Activated CD4-positive, alpha-beta T cell treated with anti-CD3 and anti-CD28 coated beads, Interleukin-2, Interleukin-6, amounts not matched to agents 100 ng/mL and 50 ng/mL, durations not matched to agents 16 hours and 8 hours (primary cell): ENCODE results near the gene ASXL1.

ENCODE experiments used
- DNase-seq: peaks from one replicate; pipeline ENCODE4 v3.0.0-alpha.2; 2020

The ASXL1 gene

GRCh38 chr20:32468313-32468640 is 110.1 kb downstream of the ASXL1 start:
- DNase-seq: no peak

GRCh38 chr20:32468860-32469259 is 110.7 kb downstream of the ASXL1 start:
- DNase-seq: no peak

GRCh38 chr20:32470025-32470861 is 112.1 kb downstream of the ASXL1 start:
- peak; percentile 28 for DNase-seq

- no peak for DNase-seq
Observed at GRCh38 chr20:32470940-32471339, 112.8 kb downstream of the ASXL1 start.

DNA sequence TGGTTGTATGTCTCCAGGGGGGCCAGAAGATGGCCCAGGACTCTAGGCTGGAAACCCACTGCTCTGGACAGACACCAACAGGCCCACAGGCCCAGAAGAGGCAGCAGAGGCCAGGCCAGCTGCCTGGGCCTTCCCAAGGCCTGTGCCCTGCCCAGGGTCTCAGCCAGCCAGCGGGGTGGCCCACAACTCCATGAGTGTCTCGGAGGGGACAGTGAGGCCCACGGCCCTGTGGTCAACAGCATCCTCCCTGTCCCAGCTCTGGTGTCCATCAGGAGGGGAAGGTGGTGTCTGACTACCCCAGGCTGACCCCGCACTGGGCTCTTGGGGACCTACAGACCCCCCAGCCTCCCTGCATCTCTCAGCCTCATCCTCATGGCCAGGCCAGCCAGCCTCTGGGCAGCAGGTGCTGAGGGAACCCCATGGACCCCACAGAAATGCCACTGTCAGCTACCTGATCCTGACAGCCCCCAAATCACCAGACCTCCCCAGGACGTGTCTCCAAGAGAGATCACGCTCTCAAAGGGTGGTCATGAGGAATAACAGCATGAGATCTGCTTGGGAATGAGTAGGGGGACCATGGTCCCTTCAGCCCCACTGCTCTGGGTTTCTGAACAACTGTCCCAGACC is 114.6 kb downstream of the ASXL1 start:
- no peak for DNase-seq

GRCh38 chr20:32473231-32474008 is 115.3 kb downstream of the ASXL1 start:
- no peak for DNase-seq

- no peak for DNase-seq
Observed at GRCh38 chr20:32474009-32474716, 116.0 kb downstream of the ASXL1 start.

DNA sequence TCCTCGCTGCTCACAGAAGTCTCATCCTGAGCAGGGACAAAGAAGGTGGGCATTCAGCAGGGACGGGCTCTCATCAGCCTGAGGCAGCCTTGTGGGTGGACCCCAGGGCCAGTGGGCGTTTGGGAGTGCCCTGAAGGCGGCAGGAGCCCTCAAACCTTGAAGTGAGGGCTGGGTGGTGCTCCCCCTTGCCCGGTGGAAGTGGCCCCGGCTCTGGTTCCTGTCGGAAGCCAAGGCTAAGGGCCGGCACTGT is 116.5 kb downstream of the ASXL1 start:
- no peak for DNase-seq

DNA sequence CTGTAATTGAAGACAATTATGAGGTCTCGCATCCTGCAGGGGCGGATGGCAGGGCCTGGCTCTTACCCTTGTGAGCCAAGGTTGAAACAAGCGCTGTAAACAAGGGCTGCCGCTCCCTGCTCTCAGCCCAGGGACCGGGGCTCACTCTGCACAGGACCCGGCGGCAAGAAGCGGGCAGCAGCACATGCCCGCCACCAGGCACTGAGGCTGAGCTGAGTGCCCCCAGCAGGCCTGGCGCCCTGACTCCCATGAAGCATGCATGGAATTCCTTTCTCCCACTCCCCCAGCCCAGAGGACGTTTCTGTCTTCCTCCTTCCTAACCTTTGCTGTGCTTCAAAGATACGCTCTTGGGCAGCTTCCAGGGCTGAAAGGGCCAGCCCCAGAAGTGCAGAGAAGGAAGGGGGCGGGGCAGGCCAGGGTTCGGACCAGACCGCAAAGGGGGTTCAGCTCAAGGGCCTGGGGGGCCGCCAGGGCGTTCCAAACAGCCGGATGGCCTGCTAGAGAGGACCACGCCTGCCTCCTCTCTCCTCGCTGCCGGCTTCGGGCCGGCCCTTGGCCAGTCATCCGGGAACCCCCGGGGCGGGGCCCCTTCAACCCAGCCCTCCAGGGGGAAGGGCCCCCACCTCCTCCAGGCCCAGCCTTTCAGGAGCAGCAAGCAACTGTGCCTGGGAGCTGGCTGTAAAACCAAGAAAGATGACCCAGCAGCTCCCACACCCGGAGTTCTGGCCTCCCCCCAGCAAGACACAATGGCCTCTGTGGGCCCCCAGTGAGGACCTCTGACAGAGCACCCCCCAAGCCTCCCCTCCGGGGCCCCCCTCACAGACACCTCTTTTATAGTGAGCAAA is 117.1 kb downstream of the ASXL1 start:
- DNase-seq: no peak

DNA sequence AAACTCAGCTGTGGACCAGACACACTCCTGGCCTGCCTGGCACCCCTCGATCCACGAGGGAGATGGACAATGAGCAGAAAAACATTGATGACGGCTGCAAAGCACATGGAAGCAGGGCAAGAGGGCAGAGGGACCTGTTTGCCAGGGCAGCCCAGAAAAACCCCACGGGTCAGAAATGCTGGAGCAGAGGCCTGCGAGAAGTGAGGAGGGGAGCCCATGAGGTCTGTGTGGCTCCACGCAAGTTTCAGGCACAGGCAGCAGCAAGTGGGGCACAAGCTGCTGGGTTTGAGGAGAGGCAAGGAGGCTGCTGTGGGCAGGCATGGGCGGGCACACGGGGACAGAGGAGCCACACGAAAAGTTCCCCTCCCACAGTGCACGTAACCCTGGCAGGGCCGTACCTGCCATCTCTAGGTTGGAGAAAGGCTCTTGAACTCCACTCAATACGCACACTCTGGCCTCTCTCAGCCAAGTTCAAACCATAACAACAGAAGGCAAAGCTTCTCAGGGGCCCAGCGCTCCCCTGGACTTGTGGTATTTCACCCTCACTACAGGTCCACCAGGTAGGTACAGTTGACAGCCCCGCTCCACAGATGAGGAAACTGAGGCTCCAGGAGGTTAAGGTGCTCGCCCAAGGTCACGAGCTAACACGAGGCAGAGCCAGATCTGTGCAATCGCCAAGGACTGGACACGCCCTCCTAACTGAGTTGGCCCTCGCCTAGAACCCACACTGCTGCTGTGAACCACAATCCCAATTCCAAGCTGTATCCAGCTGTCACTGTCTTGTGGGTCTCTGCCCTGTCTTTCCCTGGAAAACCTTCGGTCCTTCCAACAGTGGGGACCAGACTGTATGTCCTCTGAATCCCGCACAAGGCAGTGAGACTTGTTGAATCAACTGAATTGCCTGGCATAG is 118.8 kb downstream of the ASXL1 start:
- DNase-seq: no peak

DNA sequence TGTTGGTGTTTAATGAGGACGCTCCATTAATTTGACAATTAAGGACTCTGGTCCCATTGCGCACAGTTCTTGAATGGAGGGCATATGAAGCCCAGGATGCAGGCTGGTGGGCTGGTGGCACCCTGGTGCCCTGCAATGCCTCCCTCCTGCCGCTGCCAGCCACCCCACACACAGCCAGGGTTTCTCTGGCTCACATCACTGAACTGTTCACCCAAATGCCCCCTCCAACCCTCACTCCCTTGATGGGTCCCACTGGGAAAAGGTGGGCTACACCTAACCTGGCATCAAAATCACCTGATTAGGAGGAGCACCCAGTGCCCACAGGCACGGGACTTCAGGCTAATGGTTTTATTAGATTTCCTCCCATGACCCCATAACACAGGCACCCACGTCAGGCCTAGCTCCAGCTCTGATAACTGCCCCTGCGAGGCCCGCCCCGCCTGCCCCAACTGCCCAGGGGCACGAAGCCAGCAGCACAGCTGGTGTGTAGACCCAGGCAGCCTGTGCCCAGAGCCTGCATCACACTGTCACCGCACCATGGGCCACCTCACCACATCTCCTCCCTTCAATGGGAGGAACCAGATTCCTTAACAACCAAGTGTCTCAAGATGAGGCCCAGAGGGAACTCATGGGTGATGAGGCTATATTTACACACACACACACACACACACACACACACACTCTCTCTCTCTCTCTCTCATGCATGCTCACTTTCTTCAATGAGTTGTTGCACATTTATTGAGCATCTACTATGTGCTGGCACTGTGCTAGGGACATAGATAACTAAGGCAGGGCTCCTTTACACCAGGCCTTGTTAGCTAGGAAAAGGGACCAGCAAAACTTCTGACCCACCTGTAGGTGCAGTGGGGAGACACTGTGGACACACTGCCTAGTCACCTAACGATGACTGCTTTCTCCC is 119.7 kb downstream of the ASXL1 start:
- no peak for DNase-seq

GRCh38 chr20:32478576-32478975 is 120.4 kb downstream of the ASXL1 start:
- no peak for DNase-seq

- DNase-seq: no peak
Observed at GRCh38 chr20:32479012-32479411, 120.9 kb downstream of the ASXL1 start.

DNA sequence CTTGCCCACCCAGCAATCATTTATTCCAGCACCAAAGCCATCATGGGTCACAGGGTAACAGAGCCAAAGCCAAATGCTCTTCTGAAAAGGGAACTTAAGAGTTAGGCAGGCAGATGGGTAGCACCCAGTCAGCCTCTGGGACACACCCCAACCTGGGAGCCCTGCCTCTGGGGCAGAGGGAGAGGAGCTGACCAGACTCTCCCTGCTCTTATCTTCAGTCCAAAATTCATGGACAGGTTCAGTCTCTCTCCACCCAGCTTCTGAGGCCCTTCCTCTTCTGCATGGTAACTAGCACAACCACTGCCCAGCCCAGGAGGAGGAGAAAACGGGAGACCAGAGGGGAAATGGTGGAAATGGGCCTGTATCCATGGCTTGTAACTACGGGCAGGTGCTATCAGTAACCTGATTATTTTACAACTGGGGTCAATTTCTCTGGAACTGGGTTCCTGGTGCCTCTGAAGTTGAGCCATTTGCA is 121.6 kb downstream of the ASXL1 start:
- no peak for DNase-seq

GRCh38 chr20:32480371-32481241 is 122.5 kb downstream of the ASXL1 start:
- no peak for DNase-seq

GRCh38 chr20:32481311-32482142 is 123.4 kb downstream of the ASXL1 start:
- no peak for DNase-seq

- DNase-seq: no peak
Observed at GRCh38 chr20:32482143-32482441, 124.0 kb downstream of the ASXL1 start.
